ENCODE measurements around the gene CDK5.

- no peak for TF ChIP-seq POLR2A (IDR thresholded peaks at IDR 0.05; ENCODE audit: borderline replicate concordance, extremely low read depth, insufficient read depth, insufficient read length)
- no peak for TF ChIP-seq POLR2AphosphoS5 (IDR thresholded peaks at IDR 0.05; ENCODE audit: low read depth, low read length)
Observed at GRCh38 chr7:151056283-151056665, 1.4 kb downstream of the CDK5 start.

Measured in HCT116 (cell line).